SJCRH30 (cell line): ENCODE measurements around the gene KCNH5. TPM values are rescaled to one million over a fixed set of nuclear protein-coding genes. Genes with fewer than 3 reads are reported as not detected.

Experiments
- DNase-seq, 2 experiments: peaks; one replicate each; pipeline ENCODE4 v3.0.0-alpha.2; 2015 to 2020
- H3K27ac ChIP-seq: fragments of 250-450 bp; sonication (Bioruptor Pico); 2 replicates; pipeline ENCODE4 v1.5.1; 2020; ENCODE audit warnings: mild to moderate bottlenecking, moderate library complexity
- H3K27me3 ChIP-seq: fragments of 250-450 bp; sonication (Bioruptor Pico); 2 replicates; pipeline ENCODE4 v1.5.1; 2020; ENCODE audit warnings: mild to moderate bottlenecking, moderate library complexity
- H3K36me3 ChIP-seq: fragments of 250-450 bp; sonication (Bioruptor Pico); 2 replicates; pipeline ENCODE4 v1.5.1; 2020; ENCODE audit warnings: mild to moderate bottlenecking, moderate library complexity
- H3K4me1 ChIP-seq: fragments of 250-450 bp; sonication (Bioruptor Pico); 2 replicates; pipeline ENCODE4 v1.5.1; 2020; ENCODE audit warnings: mild to moderate bottlenecking, moderate library complexity
- H3K4me3 ChIP-seq: fragments of 250-450 bp; sonication (Bioruptor Pico); 2 replicates; pipeline ENCODE4 v1.5.1; 2020; ENCODE audit warnings: mild to moderate bottlenecking, moderate library complexity
- H3K9me3 ChIP-seq: fragments of 250-450 bp; sonication (Bioruptor Pico); replicated peaks from 2 replicates; pipeline ENCODE4 v1.5.1; 2020; ENCODE audit warnings: mild to moderate bottlenecking, moderate library complexity
- total RNA-seq: library from RNA; depleted of rRNA; stranded (reverse); fragments of >200 nt; shearing (Covaris generic); gene quantifications from 2 replicates; pipeline ENCODE4 v1.2.3, GENCODE V29; 2014; rRNA removed

The KCNH5 gene
- total RNA-seq, result not detected in 2 replicates

GRCh38 chr14:63045234-63045611 lies at the start of gene KCNH5:
KCNH5 (minus strand) TSS chr14:63045458; CDS start chr14:63045186, 272 bp downstream.
- Histone ChIP-seq H3K27me3 (no peaks in the 10 kb centered on the region), H3K27ac (no peak within 1 kb of the TSS), H3K4me3 (no peak within 1 kb of the TSS), H3K36me3 (no peaks in the 10 kb centered on the region), H3K9me3 (no peaks in the 10 kb centered on the region), H3K4me1 (no peaks in the 10 kb centered on the region)
- DNase-seq, result no peak

GRCh38 chr14:63091394-63091996 lies 46.2 kb upstream of the KCNH5 start:
- DNase-seq, result no peak
- Histone ChIP-seq H3K4me3 (no peak overlapping the region), H3K27ac (no peak overlapping the region), H3K27me3 (no peaks in the 10 kb centered on the region), H3K9me3 (no peaks in the 10 kb centered on the region), H3K4me1 (no peaks in the 10 kb centered on the region), H3K36me3 (no peaks in the 10 kb centered on the region)

- DNase-seq, result no peak
- H3K4me1 ChIP-seq, result no peaks in the 10 kb centered on the region
- H3K36me3 ChIP-seq, result no peaks in the 10 kb centered on the region
- no peak overlapping the region for H3K4me3 ChIP-seq
- H3K27me3 ChIP-seq, result no peaks in the 10 kb centered on the region
- no peaks in the 10 kb centered on the region for H3K9me3 ChIP-seq
- no peak overlapping the region for H3K27ac ChIP-seq
Observed at GRCh38 chr14:63088865-63089264, 43.6 kb upstream of the KCNH5 start.

- no peak for DNase-seq
- no peaks in the 10 kb centered on the region for H3K27me3 ChIP-seq
- H3K9me3 ChIP-seq, result no peaks in the 10 kb centered on the region
- H3K4me1 ChIP-seq, result no peaks in the 10 kb centered on the region
- H3K27ac ChIP-seq, result no peak overlapping the region
- H3K36me3 ChIP-seq, result no peaks in the 10 kb centered on the region
- H3K4me3 ChIP-seq, result no peak overlapping the region
Observed at GRCh38 chr14:63078569-63078968, 33.3 kb upstream of the KCNH5 start.

- DNase-seq, result no peak
- H3K4me3 ChIP-seq, result no peak overlapping the region
- H3K9me3 ChIP-seq, result no peaks in the 10 kb centered on the region
- H3K27ac ChIP-seq, result no peak overlapping the region
- H3K4me1 ChIP-seq, result no peaks in the 10 kb centered on the region
- no peaks in the 10 kb centered on the region for H3K27me3 ChIP-seq
- no peaks in the 10 kb centered on the region for H3K36me3 ChIP-seq
Observed at GRCh38 chr14:63076488-63076887, 31.2 kb upstream of the KCNH5 start.

- Histone ChIP-seq H3K27ac (no peak overlapping the region), H3K27me3 (no peaks in the 10 kb centered on the region), H3K4me1 (no peaks in the 10 kb centered on the region), H3K36me3 (no peaks in the 10 kb centered on the region), H3K9me3 (no peaks in the 10 kb centered on the region), H3K4me3 (no peak overlapping the region)
- DNase-seq, result no peak
Observed at GRCh38 chr14:63055631-63056030, 10.4 kb upstream of the KCNH5 start.

- Histone ChIP-seq H3K4me3 (no peak overlapping the region), H3K36me3 (no peaks in the 10 kb centered on the region), H3K4me1 (no peaks in the 10 kb centered on the region), H3K9me3 (no peaks in the 10 kb centered on the region), H3K27ac (no peak overlapping the region), H3K27me3 (no peaks in the 10 kb centered on the region)
- DNase-seq, result no peak
Observed at GRCh38 chr14:63051992-63052391, 6.7 kb upstream of the KCNH5 start.

GRCh38 chr14:63051301-63051700 lies 6.0 kb upstream of the KCNH5 start:
- H3K27ac ChIP-seq, result no peak overlapping the region
- no peak for DNase-seq
- no peaks in the 10 kb centered on the region for H3K36me3 ChIP-seq
- H3K4me1 ChIP-seq, result no peaks in the 10 kb centered on the region
- H3K9me3 ChIP-seq, result no peaks in the 10 kb centered on the region
- H3K27me3 ChIP-seq, result no peaks in the 10 kb centered on the region
- H3K4me3 ChIP-seq, result no peak overlapping the region

GRCh38 chr14:63050694-63051093 lies 5.4 kb upstream of the KCNH5 start:
- no peaks in the 10 kb centered on the region for H3K9me3 ChIP-seq
- DNase-seq, result no peak
- H3K36me3 ChIP-seq, result no peaks in the 10 kb centered on the region
- no peaks in the 10 kb centered on the region for H3K27me3 ChIP-seq
- no peak overlapping the region for H3K27ac ChIP-seq
- H3K4me3 ChIP-seq, result no peak overlapping the region
- H3K4me1 ChIP-seq, result no peaks in the 10 kb centered on the region

- Histone ChIP-seq H3K27me3 (no peaks in the 10 kb centered on the region), H3K9me3 (no peaks in the 10 kb centered on the region), H3K4me1 (no peaks in the 10 kb centered on the region), H3K4me3 (no peak overlapping the region), H3K27ac (no peak overlapping the region), H3K36me3 (no peaks in the 10 kb centered on the region)
- DNase-seq, result no peak
Observed at GRCh38 chr14:63046339-63047268, 1.3 kb upstream of the KCNH5 start.

- Histone ChIP-seq H3K9me3 (no peaks in the 10 kb centered on the region), H3K36me3 (no peaks in the 10 kb centered on the region), H3K27ac (no peak overlapping the region), H3K27me3 (no peaks in the 10 kb centered on the region), H3K4me1 (no peaks in the 10 kb centered on the region), H3K4me3 (no peak overlapping the region)
- DNase-seq, result no peak
Observed at GRCh38 chr14:63045612-63046320, 508 bp upstream of the KCNH5 start.

- Histone ChIP-seq H3K36me3 (no peaks in the 10 kb centered on the region), H3K27ac (no peak overlapping the region), H3K4me3 (no peak overlapping the region), H3K9me3 (no peaks in the 10 kb centered on the region), H3K4me1 (no peaks in the 10 kb centered on the region), H3K27me3 (no peaks in the 10 kb centered on the region)
- peak in 1 of 2 experiments; percentile 6 for DNase-seq
Observed at GRCh38 chr14:63039866-63040265, 5.4 kb downstream of the KCNH5 start.

GRCh38 chr14:63032641-63033040 lies 12.6 kb downstream of the KCNH5 start:
- H3K4me3 ChIP-seq, result no peak overlapping the region
- H3K4me1 ChIP-seq, result no peaks in the 10 kb centered on the region
- H3K27ac ChIP-seq, result no peak overlapping the region
- DNase-seq, result no peak
- no peaks in the 10 kb centered on the region for H3K9me3 ChIP-seq
- H3K27me3 ChIP-seq, result no peaks in the 10 kb centered on the region
- H3K36me3 ChIP-seq, result no peaks in the 10 kb centered on the region

GRCh38 chr14:63032076-63032475 lies 13.2 kb downstream of the KCNH5 start:
- Histone ChIP-seq H3K27me3 (no peaks in the 10 kb centered on the region), H3K27ac (no peak overlapping the region), H3K9me3 (no peaks in the 10 kb centered on the region), H3K36me3 (no peaks in the 10 kb centered on the region), H3K4me3 (no peak overlapping the region), H3K4me1 (no peaks in the 10 kb centered on the region)
- no peak for DNase-seq

- no peak overlapping the region for H3K27ac ChIP-seq
- H3K9me3 ChIP-seq, result no peaks in the 10 kb centered on the region
- H3K27me3 ChIP-seq, result no peaks in the 10 kb centered on the region
- DNase-seq, result no peak
- no peak overlapping the region for H3K4me3 ChIP-seq
- no peaks in the 10 kb centered on the region for H3K4me1 ChIP-seq
- no peaks in the 10 kb centered on the region for H3K36me3 ChIP-seq
Observed at GRCh38 chr14:63030113-63030512, 15.1 kb downstream of the KCNH5 start.
